Esophagus squamous epithelium (tissue), 4 donors: ENCODE results near the gene DHRS1.

Experiments used
- CTCF ChIP-seq, 6 experiments: fragments of 450-650 bp in 4 of 6; fragments of 200-600 bp in 2 of 6; sonication (generic) in 2 of 6; IDR thresholded peaks; one replicate each; pipeline ENCODE4 v1.5.1; 2016 to 2019; ENCODE audit warnings: antibody characterized with exemption in 6 of 6, mild to moderate bottlenecking in 4 of 6, moderate library complexity in 4 of 6
- POLR2A ChIP-seq, 4 donors: fragments of 450-650 bp; IDR thresholded peaks; one replicate each; pipeline ENCODE4 v1.6.1; 2017; ENCODE audit warnings: antibody characterized with exemption in 4 of 4, mild to moderate bottlenecking in 4 of 4, moderate library complexity in 3 of 4

- TF ChIP-seq POLR2A (IDR thresholded peaks at IDR 0.05): peak in 3 of 4 donors; percentile 63 to 87 (median 77)
- TF ChIP-seq CTCF (IDR thresholded peaks at IDR 0.05): peak; percentile 59 to 84 (median 78)
These were observed 28.3 kb downstream of the DHRS1 start, which contains the start of gene RABGGTA for GRCh38 chr14:24271134-24271833.
